Endothelial cell of umbilical vein (primary cell): ENCODE data around the gene ZNF586. TPM values are rescaled to one million over a fixed set of nuclear protein-coding genes. Genes with fewer than 3 reads are reported as not detected.

Source experiments
- BruUV-seq: library from RNA; stranded (reverse); fragments of 400-500 nt; replicated peaks from 2 replicates; lab custom pipeline; 2021; lab: Mats Ljungman, UMichigan
- CTCF ChIA-PET: fragments of 300-600, 350-600 bp; sonication (Branson Sonifier 250); formaldehyde crosslinking; loops from one replicate; lab custom pipeline; 2021; ENCODE audit warnings: antibody characterized with exemption, inconsistent platforms; lab: Charles Lee
- POLR2A ChIA-PET: fragments of 300-600, 350-600 bp; sonication (Branson Sonifier 250); formaldehyde crosslinking; loops from one replicate; lab custom pipeline; 2021; ENCODE audit warnings: antibody characterized with exemption, inconsistent platforms; lab: Charles Lee
- DNase-seq: peaks from one replicate; pipeline ENCODE4 v3.0.0-alpha.2; 2011; ENCODE audit warnings: low read depth, low spot score
- FAIRE-seq: peaks from 2 replicates; lab custom pipeline; 2011; peaks lifted over from hg19 to GRCh38; lab: Jason Lieb, UNC
- H2AFZ ChIP-seq: 2 replicates; pipeline ENCODE4 v1.6.0; 2012; ENCODE audit warnings: low read depth, low read length, control low read depth, inconsistent platforms
- H3K27ac ChIP-seq: 2 replicates; pipeline ENCODE4 v1.5.1; 2011; ENCODE audit warnings: low read depth, mild to moderate bottlenecking, control low read depth, low read length, moderate library complexity; ENCODE audit not compliant: insufficient read depth
- H3K27me3 ChIP-seq, 2 experiments: 2 replicates each; pipeline versions ENCODE4 v1.6.0 to v1.6.1; 2011; ENCODE audit warnings: low read length in 2 of 2, mixed read lengths in 1 of 2; ENCODE audit not compliant: control insufficient read depth in 2 of 2, insufficient read depth in 2 of 2
- H3K36me3 ChIP-seq, 2 experiments: 2 replicates in 1 of 2; 3 replicates in 1 of 2; pipeline ENCODE4 v1.5.1; 2011; ENCODE audit warnings: low read length in 2 of 2, mild to moderate bottlenecking in 1 of 2, moderate library complexity in 1 of 2; ENCODE audit not compliant: control insufficient read depth in 2 of 2, insufficient read depth in 2 of 2; ENCODE audit errors: extremely low read depth in 1 of 2
- H3K4me1 ChIP-seq: 3 replicates; pipeline ENCODE4 v1.5.1; 2011; ENCODE audit warnings: mild to moderate bottlenecking, low read length; ENCODE audit not compliant: control insufficient read depth, insufficient read depth; ENCODE audit errors: extremely low read depth
- H3K4me2 ChIP-seq: 2 replicates; pipeline ENCODE4 v1.6.1; 2011; ENCODE audit warnings: low read length, control low read depth, mixed read lengths; ENCODE audit not compliant: insufficient read depth
- H3K4me3 ChIP-seq, 3 experiments: fragments of 200-600 bp in 1 of 3; sonication (generic), shearing (Covaris generic) in 1 of 3; replicated peaks in 1 of 3; 2 replicates each; pipeline ENCODE4 v1.5.1; 2011 to 2016; ENCODE audit warnings: control low read depth in 3 of 3, low read length in 3 of 3, mild to moderate bottlenecking in 2 of 3, inconsistent platforms in 1 of 3, low read depth in 1 of 3, moderate library complexity in 1 of 3; ENCODE audit not compliant: insufficient read depth in 1 of 3
- H3K79me2 ChIP-seq: 2 replicates; pipeline ENCODE4 v1.6.0; 2012; ENCODE audit warnings: low read length, inconsistent platforms; ENCODE audit not compliant: control insufficient read depth, insufficient read depth
- H3K9ac ChIP-seq: replicated peaks from 2 replicates; pipeline ENCODE3; 2011; ENCODE audit warnings: low read length, control low read depth; ENCODE audit not compliant: insufficient read depth; ENCODE audit errors: extremely low read depth
- H3K9me1 ChIP-seq: replicated peaks from 3 replicates; pipeline ENCODE4 v1.6.0; 2011; ENCODE audit warnings: mild to moderate bottlenecking, low read length; ENCODE audit not compliant: control insufficient read depth, insufficient read depth; ENCODE audit errors: extremely low read depth
- H3K9me3 ChIP-seq: replicated peaks from 2 replicates; pipeline ENCODE4 v1.5.1; 2012; ENCODE audit warnings: low read length, inconsistent platforms; ENCODE audit not compliant: control insufficient read depth, insufficient read depth
- H4K20me1 ChIP-seq: replicated peaks from 2 replicates; pipeline ENCODE3; 2011; ENCODE audit warnings: mild to moderate bottlenecking, low read length; ENCODE audit not compliant: control insufficient read depth, insufficient read depth; ENCODE audit errors: extremely low read depth
- CTCF ChIP-seq, 2 donors: IDR thresholded peaks; 1 replicate in 1 of 2; 2 replicates in 1 of 2; pipeline ENCODE4 v1.5.1; 2011; ENCODE audit warnings: low read length in 2 of 2, mild to moderate bottlenecking in 2 of 2, moderate library complexity in 2 of 2, control low read depth in 1 of 2, inconsistent platforms in 1 of 2, low read depth in 1 of 2; ENCODE audit not compliant: insufficient read depth in 1 of 2; ENCODE audit errors: extremely low read depth in 1 of 2
- EZH2 ChIP-seq: IDR thresholded peaks from 2 replicates; pipeline ENCODE4 v1.6.1; 2012; ENCODE audit warnings: borderline replicate concordance, low read depth, mild to moderate bottlenecking, moderate library complexity, low read length, inconsistent platforms; ENCODE audit not compliant: severe bottlenecking
- FOS ChIP-seq: IDR thresholded peaks from 2 replicates; pipeline ENCODE4 v1.6.1; 2011; ENCODE audit warnings: mild to moderate bottlenecking, low read length, moderate library complexity, borderline replicate concordance; ENCODE audit not compliant: insufficient read depth
- GATA2 ChIP-seq: IDR thresholded peaks from 2 replicates; pipeline ENCODE4 v1.7.0; 2011; ENCODE audit warnings: low read depth, mild to moderate bottlenecking, moderate library complexity, mixed read lengths, low read length; ENCODE audit not compliant: insufficient read length, insufficient read depth
- JUN ChIP-seq: IDR thresholded peaks from 2 replicates; pipeline ENCODE4 v1.6.1; 2011; ENCODE audit warnings: borderline replicate concordance, low read depth; ENCODE audit not compliant: insufficient read length, insufficient read depth
- MAX ChIP-seq: IDR thresholded peaks from 2 replicates; pipeline ENCODE4 v1.6.1; 2011; ENCODE audit not compliant: insufficient read depth, insufficient read length
- MYC ChIP-seq: IDR thresholded peaks from one replicate; pipeline ENCODE4 v1.6.1; 2011; ENCODE audit warnings: mild to moderate bottlenecking, low read depth, low read length
- POLR2A ChIP-seq: IDR thresholded peaks from 2 replicates; pipeline ENCODE4 v1.6.1; 2012; ENCODE audit warnings: low read depth, mild to moderate bottlenecking, control low read depth, low read length
- POLR2AphosphoS5 ChIP-seq: IDR thresholded peaks from 2 replicates; pipeline ENCODE4 v1.6.1; 2012; ENCODE audit warnings: low read depth, mild to moderate bottlenecking, control low read depth, low read length, moderate library complexity; ENCODE audit not compliant: insufficient read depth
- dilution Hi-C: fragments of 300-500 bp; cut with MboI; formaldehyde crosslinking; loops from one replicate; pipeline ENCODE4 v1.15.0; 2019; ENCODE audit warnings: low sequenced_read_pairs; ENCODE audit not compliant: extremely low pct_ligation_motif_present
- intact Hi-C: fragments of 100-400 bp; cut with micrococcal nuclease; formaldehyde crosslinking; loops from one replicate; pipeline ENCODE4 v1.10.0; 2022
- polyA plus RNA-seq, 4 experiments: library from polyadenylated mRNA; depleted of rRNA in 3 of 4; stranded (reverse) in 3 of 4; unstranded in 1 of 4; fragments of >200 nt; gene quantifications; 2 replicates each; pipeline versions ENCODE4 v1.2.1 to v1.2.3, GENCODE V29; 2011 to 2012; ENCODE audit warnings: missing spikeins in 1 of 4
- total RNA-seq: library from RNA; stranded (reverse); gene quantifications from 2 replicates; pipeline ENCODE4 v1.2.3, GENCODE V29; 2021

ZNF586 gene
- total and polyA plus RNA-seq, 2 donors (not counting 3 experiments of a cell fraction or from before 2014, with no cell fraction given), result 6.0 to 14.7 TPM

- Histone ChIP-seq H3K27me3 (no peaks in the 10 kb centered on the region), H3K4me1 (no peaks in the 10 kb centered on the region), H3K27ac (no peak overlapping the region), H3K4me3 (no peak overlapping the region), H3K79me2 (peaks cover 30% of the 10 kb centered on the region), H3K4me2 (no peak overlapping the region), H3K9me3 (peaks cover 20% of the 10 kb centered on the region), H3K9ac (no peak overlapping the region), H2AFZ (no peak overlapping the region), H3K9me1 (no peaks in the 10 kb centered on the region), H4K20me1 (no peaks in the 10 kb centered on the region), H3K36me3 (peaks cover 23 to 27% of the 10 kb centered on the region in 2 experiments)
- intact Hi-C loops, result no loop called here
- FAIRE-seq (no peak), DNase-seq (no peak)
- ChIA-PET CTCF (no interaction called here), POLR2A (no interaction called here)
- BruUV-seq, result no TSS peak
- no peak for TF ChIP-seq CTCF (IDR thresholded peaks at IDR 0.05; ENCODE audit: extremely low read depth in 1 of 2, insufficient read depth in 1 of 2, low read depth in 1 of 2, low read length in 2 of 2)
- no peak for TF ChIP-seq GATA2
- TF ChIP-seq FOS, result no peak
- no peak for TF ChIP-seq JUN
- TF ChIP-seq POLR2A, result no peak
- no peak for TF ChIP-seq POLR2AphosphoS5
- no peak for TF ChIP-seq MAX
- TF ChIP-seq EZH2, result no peak
- no peak for TF ChIP-seq MYC
- dilution Hi-C loops, result no loop called here
Observed at GRCh38 chr19:57779220-57779845, 9.9 kb downstream of the ZNF586 start.
